Natural killer cell (primary cell): ENCODE measurements around the gene PRRX2. TPM values are rescaled to one million over a fixed set of nuclear protein-coding genes. Genes with fewer than 3 reads are reported as not detected.
A peak's percentile ranks its signal among the peaks of the same experiment; 100 is the strongest.

Source experiments
- ATAC-seq, 3 donors: fragments of 150-1000 bp in 2 of 3; fragments of 200-7000 bp in 1 of 3; cut with Tn5 transposase; 1 replicate in 1 of 3; 2 replicates in 2 of 3; pipeline ENCODE4 v1.10.0; 2021; ENCODE audit warnings: mild to moderate bottlenecking in 2 of 3, moderate library complexity in 2 of 3
- DNase-seq, 2 donors: peaks; one replicate each; pipeline versions ENCODE4 v3.0.0 to v3.0.0-alpha.2; 2013 to 2021; ENCODE audit warnings: mixed read lengths in 1 of 2
- H3K27ac ChIP-seq: one replicate; pipeline ENCODE4 v1.5.1; 2013; ENCODE audit warnings: mild to moderate bottlenecking, low read length
- H3K27me3 ChIP-seq: one replicate; pipeline ENCODE4 v1.6.1; 2013; ENCODE audit warnings: low read length; ENCODE audit not compliant: control insufficient read depth, insufficient read depth
- H3K36me3 ChIP-seq: one replicate; pipeline ENCODE4 v1.6.1; 2013; ENCODE audit warnings: low read length; ENCODE audit not compliant: control insufficient read depth, insufficient read depth
- H3K4me1 ChIP-seq: one replicate; pipeline ENCODE4 v1.6.1; 2013; ENCODE audit warnings: low read length; ENCODE audit not compliant: control insufficient read depth, insufficient read depth
- H3K4me3 ChIP-seq: one replicate; pipeline ENCODE4 v1.5.1; 2013; ENCODE audit warnings: low read length
- H3K9me3 ChIP-seq: one replicate; pipeline ENCODE4 v1.6.1; 2013; ENCODE audit warnings: low read length; ENCODE audit not compliant: control insufficient read depth, insufficient read depth
- H3K27ac Mint-ChIP-seq, 2 donors: one replicate each; pipeline ENCODE4 v1.8.0; 2022; ENCODE audit warnings: mild to moderate bottlenecking in 2 of 2, mixed read lengths in 2 of 2, moderate library complexity in 1 of 2
- H3K27me3 Mint-ChIP-seq, 2 donors: one replicate each; pipeline ENCODE4 v1.8.0; 2022; ENCODE audit warnings: low read depth in 2 of 2, mixed read lengths in 2 of 2
- H3K36me3 Mint-ChIP-seq: one replicate; pipeline ENCODE4 v1.8.0; 2022; ENCODE audit warnings: mixed read lengths
- H3K4me1 Mint-ChIP-seq, 2 donors: one replicate each; pipeline ENCODE4 v1.8.0; 2022; ENCODE audit warnings: mixed read lengths in 2 of 2
- H3K4me3 Mint-ChIP-seq: one replicate; pipeline ENCODE4 v1.8.0; 2022; ENCODE audit warnings: mild to moderate bottlenecking, moderate library complexity, mixed read lengths
- H3K9me3 Mint-ChIP-seq, 2 donors: one replicate each; pipeline ENCODE4 v1.8.0; 2022; ENCODE audit warnings: mixed read lengths in 2 of 2
- CTCF ChIP-seq: fragments of 200-600 bp; IDR thresholded peaks from one replicate; pipeline ENCODE4 v1.8.0; 2022; ENCODE audit warnings: antibody characterized with exemption
- WGBS: methylation state at CpG from one replicate; pipeline ENCODE4 v1.1.7; 2013; ENCODE audit warnings: missing lambda C conversion rate; ENCODE audit not compliant: insufficient coverage; 5-methylcytosine and 5-hydroxymethylcytosine counted together
- intact Hi-C: fragments of 100-400 bp; cut with micrococcal nuclease; formaldehyde crosslinking; loops from one replicate; pipeline ENCODE4 v1.14.2; 2022
- total RNA-seq, 4 donors: library from RNA; stranded (reverse); fragments of 120-200 nt in 1 of 4; gene quantifications; one replicate each; pipeline versions ENCODE4 v1.2.3 to v1.2.4, GENCODE V29; 2013 to 2022

The PRRX2 gene
- total RNA-seq = not detected
- not detected for total RNA-seq (2013)

- peak; percentile 51 to 84 (median 79) for ATAC-seq
- Histone ChIP-seq H3K4me3 (peak within 1 kb of the TSS; percentile 19), H3K4me1 (peaks cover 10% of the 10 kb centered on the region), H3K27me3 (peaks cover 6% of the 10 kb centered on the region), H3K9me3 (no peaks in the 10 kb centered on the region), H3K36me3 (no peaks in the 10 kb centered on the region), H3K27ac (no peak within 1 kb of the TSS)
- Mint-ChIP-seq H3K27me3 (peaks cover 7 to 15% of the 10 kb centered on the region in 2 donors), H3K4me1 (peaks cover 0 to 8% of the 10 kb centered on the region in 2 donors), H3K4me3 (peak within 1 kb of the TSS; percentile 78), H3K27ac (peak within 1 kb of the TSS in 1 of 2 donors; percentile 62), H3K9me3 (no peaks in the 10 kb centered on the region), H3K36me3 (no peaks in the 10 kb centered on the region)
- intact Hi-C loops = no loop called here
- WGBS = 2% methylated on average over 33 of the region's 37 CpGs
- peak; percentile 30 to 44 for DNase-seq
- TF ChIP-seq CTCF = no peak
Measured at GRCh38 chr9:129665389-129665775, at the start of gene PRRX2. Gene PRRX2 (plus strand): TSS chr9:129665647. CDS start chr9:129665868, 221 bp downstream.

- H3K9me3 Mint-ChIP-seq = no peaks in the 10 kb centered on the region
- Histone ChIP-seq H3K4me3 (no peak overlapping the region), H3K27ac (no peak overlapping the region), H3K27me3 (peaks cover 25% of the 10 kb centered on the region), H3K9me3 (no peaks in the 10 kb centered on the region), H3K36me3 (no peaks in the 10 kb centered on the region), H3K4me1 (peaks cover 12% of the 10 kb centered on the region)
- H3K27ac Mint-ChIP-seq = no peak overlapping the region
- H3K27me3 Mint-ChIP-seq = peaks cover 15 to 16% of the 10 kb centered on the region in 2 donors
- H3K36me3 Mint-ChIP-seq = no peaks in the 10 kb centered on the region
- no peak overlapping the region for H3K4me3 Mint-ChIP-seq
- ATAC-seq (peak; percentile 22 to 49 (median 36)), DNase-seq (no peak)
- 15% methylated on average over 1 of the region's 1 CpG for WGBS
- no peaks in the 10 kb centered on the region for H3K4me1 Mint-ChIP-seq
- intact Hi-C loops = no loop called here
- TF ChIP-seq CTCF = no peak
Measured at GRCh38 chr9:129617167-129617566, 48.3 kb upstream of the PRRX2 start.

- H3K4me1 Mint-ChIP-seq = peaks cover 5 to 7% of the 10 kb centered on the region in 2 donors
- ATAC-seq (peak in 2 of 3 donors; percentile 25 to 38), DNase-seq (peak in 1 of 2 donors; percentile 45)
- no peaks in the 10 kb centered on the region for H3K36me3 Mint-ChIP-seq
- H3K27me3 Mint-ChIP-seq = peaks cover 16 to 20% of the 10 kb centered on the region in 2 donors
- Histone ChIP-seq H3K4me1 (peaks cover 23% of the 10 kb centered on the region), H3K27ac (no peak overlapping the region), H3K36me3 (no peaks in the 10 kb centered on the region), H3K9me3 (no peaks in the 10 kb centered on the region), H3K27me3 (peaks cover 25% of the 10 kb centered on the region), H3K4me3 (no peak overlapping the region)
- H3K4me3 Mint-ChIP-seq = no peak overlapping the region
- no peak for TF ChIP-seq CTCF
- intact Hi-C loops = no loop called here
- WGBS = 1% methylated on average over 82 of the region's 82 CpGs
- H3K9me3 Mint-ChIP-seq = no peaks in the 10 kb centered on the region
- H3K27ac Mint-ChIP-seq = no peak overlapping the region
Measured at GRCh38 chr9:129619787-129620668, 45.4 kb upstream of the PRRX2 start.
